C4-2B (cell line): Measurements from ENCODE around the gene PRKAG2.

Experiments
- H3K27ac ChIP-seq: fragments of 450-650 bp; 2 replicates; pipeline ENCODE4 v1.5.1; 2017
- CTCF ChIP-seq: fragments of 450-650 bp; conservative IDR thresholded peaks from 2 replicates; pipeline ENCODE4 v1.5.1; 2017; ENCODE audit warnings: mild to moderate bottlenecking
- ZFX ChIP-seq: fragments of 450-650 bp; IDR thresholded peaks from 2 replicates; pipeline ENCODE4 v1.6.1; 2017

PRKAG2 gene

GRCh38 chr7:151866761-151867655 is 9.9 kb downstream of the PRKAG2 start:
- TF ChIP-seq ZFX, result no peak
- TF ChIP-seq CTCF, result no peak
- H3K27ac ChIP-seq, result no peak overlapping the region

GRCh38 chr7:151866028-151866427 is 10.9 kb downstream of the PRKAG2 start:
- TF ChIP-seq CTCF (no peak), ZFX (no peak)
- no peak overlapping the region for H3K27ac ChIP-seq

- no peak overlapping the region for H3K27ac ChIP-seq
- TF ChIP-seq CTCF (no peak), ZFX (no peak)
These were observed 11.7 kb downstream of the PRKAG2 start for GRCh38 chr7:151865070-151865670.

- TF ChIP-seq ZFX, result no peak
- TF ChIP-seq CTCF, result no peak
- H3K27ac ChIP-seq, result no peak overlapping the region
These were observed 12.4 kb downstream of the PRKAG2 start for GRCh38 chr7:151864561-151864960.

- TF ChIP-seq ZFX (no peak), CTCF (no peak)
- H3K27ac ChIP-seq, result no peak overlapping the region
These were observed 12.8 kb downstream of the PRKAG2 start for GRCh38 chr7:151864081-151864480.

- H3K27ac ChIP-seq, result no peak overlapping the region
- no peak for TF ChIP-seq CTCF
These were observed 13.4 kb downstream of the PRKAG2 start for GRCh38 chr7:151863386-151864079.
